Measurements from ENCODE around the gene PCED1A. TPM values are rescaled to one million over a fixed set of nuclear protein-coding genes. Genes with fewer than 3 reads are reported as not detected.

PCED1A gene
- total and polyA plus RNA-seq, 2 of the 8 experiments (the other 6 are each of a cell fraction or from before 2014, with no cell fraction given), result 13.4 to 18.9 TPM

DNA sequence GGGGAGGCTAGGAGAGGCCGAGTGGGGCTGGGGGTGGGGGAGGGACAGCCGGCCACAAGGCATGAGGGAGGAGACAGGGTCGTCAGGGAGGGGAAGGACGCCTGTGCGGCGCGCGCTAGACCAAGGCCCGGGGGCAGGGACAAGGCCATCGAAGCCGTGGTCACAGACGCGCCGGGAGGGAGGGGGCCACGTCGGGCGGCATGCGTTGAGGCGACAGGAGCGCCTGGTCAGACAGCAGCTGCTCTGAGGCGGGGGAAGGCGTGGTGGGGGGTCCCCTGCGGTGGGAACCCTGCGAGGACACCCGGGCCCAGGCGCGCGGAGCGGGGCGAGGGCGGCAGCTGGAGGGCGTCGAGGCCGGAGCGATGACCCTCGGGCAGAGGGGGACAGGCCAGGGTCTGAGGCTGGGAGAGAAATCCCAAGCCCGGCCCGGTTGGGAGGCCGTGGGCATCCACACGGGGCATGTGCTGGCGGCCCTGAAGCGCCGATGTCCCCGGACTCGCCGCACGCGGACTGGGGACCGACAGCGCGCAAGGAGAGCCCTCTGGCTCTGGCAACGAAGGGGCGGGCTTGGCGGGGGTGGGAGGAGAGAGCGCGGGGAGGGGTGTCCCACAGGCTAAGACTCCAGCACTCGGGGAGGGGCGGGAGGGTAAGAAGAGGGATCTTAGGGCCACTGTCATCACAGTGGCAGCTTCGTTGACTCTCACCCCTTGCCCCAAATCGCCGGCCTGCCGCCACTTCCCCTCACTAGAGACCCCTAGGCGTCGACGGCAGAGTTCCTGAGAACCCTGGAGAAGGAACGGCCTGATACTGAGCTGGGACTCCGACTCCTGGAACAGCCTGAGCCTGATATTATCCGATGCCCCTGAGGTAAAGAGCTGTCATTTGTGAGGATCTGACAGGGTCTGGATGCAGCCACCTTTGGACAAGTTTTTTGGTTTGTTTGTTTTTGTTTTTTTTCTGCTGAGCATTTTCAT, 19.3 kb downstream of the PCED1A start:
- Histone ChIP-seq H3K4me1 (replicated peaks in 1 of 4; ENCODE audit: control insufficient read depth in 3 of 4, insufficient read depth in 4 of 4, low read length in 3 of 4) (peaks cover 0 to 14% (median 9%) of the 10 kb centered on the region in 4 experiments; a peak in 6 of 7 replicates), H3K79me2 (ENCODE audit: control insufficient read depth in 1 of 2, insufficient read depth in 2 of 2, low read length in 2 of 2) (no peaks in the 10 kb centered on the region), H2BK20ac (ENCODE audit: low read length) (no peak overlapping the region), H3K27ac (ENCODE audit: low read depth, low read length) (no peak overlapping the region), H3K79me1 (ENCODE audit: low read depth, low read length) (no peaks in the 10 kb centered on the region), H3K36me3 (ENCODE audit: control insufficient read depth in 2 of 4, insufficient read depth in 4 of 4, low read length in 3 of 4) (0 out of 8 replicates have a peak, but pooled peaks cover 0 to 2% (median 0%) of the 10 kb centered on the region in 4 experiments), H4K8ac (ENCODE audit: extremely low read depth, insufficient read depth, low read length) (peak overlapping the region; percentile 75), H3K18ac (ENCODE audit: extremely low read depth, low read length) (0 out of 2 replicates have a peak overlapping the region, but pooled peaks have one; percentile 32), H3K9me3 (ENCODE audit: insufficient read depth in 2 of 2, low read depth in 1 of 2, low read length in 1 of 2) (no peaks in the 10 kb centered on the region; a peak in 1 of 4 replicates), H3K23ac (ENCODE audit: insufficient read length) (no peak overlapping the region), H3K9ac (replicated peaks in 1 of 4; ENCODE audit: extremely low read depth in 1 of 4, low read depth in 3 of 4, low read length in 3 of 4) (no peak overlapping the region), H3K56ac (replicated peaks; ENCODE audit: insufficient read length, low read depth, low read length) (no peak overlapping the region), H2BK120ac (replicated peaks; ENCODE audit: low read depth, low read length) (no peak overlapping the region), H3K14ac (ENCODE audit: insufficient read length) (no peak overlapping the region), H3K27me3 (replicated peaks in 1 of 4; ENCODE audit: control insufficient read depth in 3 of 4, extremely low read depth in 1 of 4, insufficient read depth in 3 of 4, low read length in 3 of 4) (peaks cover 20 to 39% (median 31%) of the 10 kb centered on the region in 4 experiments), H2BK12ac (ENCODE audit: low read depth, low read length) (no peak overlapping the region), H3K23me2 (ENCODE audit: low read depth, low read length) (peaks cover 3% of the 10 kb centered on the region; the same call in 1 of the 2 replicates), H4K91ac (replicated peaks; ENCODE audit: insufficient read length, low read length) (no peak overlapping the region), H2AFZ (ENCODE audit: low read length) (no peak overlapping the region), H2BK5ac (ENCODE audit: low read depth, low read length) (no peak overlapping the region), H2BK15ac (ENCODE audit: low read length) (no peak overlapping the region), H3K4me3 (ENCODE audit: extremely low read depth in 1 of 4, insufficient read depth in 2 of 4, low read depth in 3 of 4, low read length in 4 of 4) (peak overlapping the region in 3 of 4 experiments; percentile 23 to 57 (median 32); a peak in 5 of 8 replicates), H3K4ac (replicated peaks; ENCODE audit: insufficient read length, low read depth, low read length) (no peak overlapping the region), H4K5ac (ENCODE audit: insufficient read length, low read depth, low read length) (no peak overlapping the region), H2AK5ac (ENCODE audit: low read depth, low read length) (no peak overlapping the region), H3K4me2 (ENCODE audit: insufficient read depth in 1 of 2, low read depth in 2 of 2, low read length in 2 of 2) (peak overlapping the region; percentile 72 to 76), H4K20me1 (replicated peaks in 1 of 2; ENCODE audit: control insufficient read depth in 1 of 2, insufficient read depth in 2 of 2, low read length in 2 of 2) (no peaks in the 10 kb centered on the region)
- POLR2A ChIA-PET (ENCODE audit: partially characterized antibody), result interaction anchor here (0.6 to 2.8 kb wide), 7 partner anchors 13 to 225 kb away, joined by 4 to 10 read pairs (median 5); partner anchors contain the start of genes CPXM1, MRPS26, PCED1A and VPS16
- FAIRE-seq (no peak), DNase-seq (ENCODE audit: low read depth in 1 of 2, low spot score in 2 of 2) (peak in 1 of 2 experiments; percentile 60)
- WGBS, 2 experiments (ENCODE audit: extremely low coverage in 1 of 2, insufficient coverage in 1 of 2, insufficient read length in 1 of 2, insufficient replicate concordance in 2 of 2, low coverage in 1 of 2, low lambda C conversion rate in 2 of 2, missing lambda C conversion rate in 1 of 2), result 14% methylated on average over 15 of the region's 68 CpGs; no CpG with 5 or more reads in 1 of the 2 experiments
- CTCF ChIA-PET (ENCODE audit: partially characterized antibody), result interaction anchor here (0.7 to 1.7 kb wide), 3 partner anchors 20 to 47 kb away, joined by 3 to 4 read pairs (median 3); partner anchors contain the start of gene CPXM1
- no peak for TF ChIP-seq JUND (IDR thresholded peaks at IDR 0.05; ENCODE audit: low read length)
- TF ChIP-seq SP4 (IDR thresholded peaks at IDR 0.05; ENCODE audit: low read length), result no peak
- TF ChIP-seq, protein P1, sequence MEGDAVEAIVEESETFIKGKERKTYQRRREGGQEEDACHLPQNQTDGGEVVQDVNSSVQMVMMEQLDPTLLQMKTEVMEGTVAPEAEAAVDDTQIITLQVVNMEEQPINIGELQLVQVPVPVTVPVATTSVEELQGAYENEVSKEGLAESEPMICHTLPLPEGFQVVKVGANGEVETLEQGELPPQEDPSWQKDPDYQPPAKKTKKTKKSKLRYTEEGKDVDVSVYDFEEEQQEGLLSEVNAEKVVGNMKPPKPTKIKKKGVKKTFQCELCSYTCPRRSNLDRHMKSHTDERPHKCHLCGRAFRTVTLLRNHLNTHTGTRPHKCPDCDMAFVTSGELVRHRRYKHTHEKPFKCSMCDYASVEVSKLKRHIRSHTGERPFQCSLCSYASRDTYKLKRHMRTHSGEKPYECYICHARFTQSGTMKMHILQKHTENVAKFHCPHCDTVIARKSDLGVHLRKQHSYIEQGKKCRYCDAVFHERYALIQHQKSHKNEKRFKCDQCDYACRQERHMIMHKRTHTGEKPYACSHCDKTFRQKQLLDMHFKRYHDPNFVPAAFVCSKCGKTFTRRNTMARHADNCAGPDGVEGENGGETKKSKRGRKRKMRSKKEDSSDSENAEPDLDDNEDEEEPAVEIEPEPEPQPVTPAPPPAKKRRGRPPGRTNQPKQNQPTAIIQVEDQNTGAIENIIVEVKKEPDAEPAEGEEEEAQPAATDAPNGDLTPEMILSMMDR (IDR thresholded peaks at IDR 0.05; ENCODE audit: control extremely low read depth in 1 of 3, insufficient read depth in 1 of 3, low read depth in 1 of 3, low read length in 3 of 3), result no peak
- no peak for TF ChIP-seq RBBP5 (IDR thresholded peaks at IDR 0.05; ENCODE audit: borderline replicate concordance, low read depth, low read length)
- TF ChIP-seq POLR2A (IDR thresholded peaks at IDR 0.05; ENCODE audit: control extremely low read depth in 1 of 2, low read depth in 2 of 2, low read length in 2 of 2), result no peak
- no peak for TF ChIP-seq SP1 (IDR thresholded peaks at IDR 0.05; ENCODE audit: low read depth, low read length)
- TF ChIP-seq EZH2 (IDR thresholded peaks at IDR 0.05; ENCODE audit: low read depth, low read length, severe bottlenecking), result peak; percentile 78
- TF ChIP-seq, protein P2, sequence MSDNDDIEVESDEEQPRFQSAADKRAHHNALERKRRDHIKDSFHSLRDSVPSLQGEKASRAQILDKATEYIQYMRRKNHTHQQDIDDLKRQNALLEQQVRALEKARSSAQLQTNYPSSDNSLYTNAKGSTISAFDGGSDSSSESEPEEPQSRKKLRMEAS (IDR thresholded peaks at IDR 0.05), result peak; percentile 45

Measured in H1 (cell line).